ENCODE results near the gene FGF4. TPM values are rescaled to one million over a fixed set of nuclear protein-coding genes. Genes with fewer than 3 reads are reported as not detected.

Gene FGF4
- total RNA-seq, 4 donors from 2014 or later: not detected

DNA sequence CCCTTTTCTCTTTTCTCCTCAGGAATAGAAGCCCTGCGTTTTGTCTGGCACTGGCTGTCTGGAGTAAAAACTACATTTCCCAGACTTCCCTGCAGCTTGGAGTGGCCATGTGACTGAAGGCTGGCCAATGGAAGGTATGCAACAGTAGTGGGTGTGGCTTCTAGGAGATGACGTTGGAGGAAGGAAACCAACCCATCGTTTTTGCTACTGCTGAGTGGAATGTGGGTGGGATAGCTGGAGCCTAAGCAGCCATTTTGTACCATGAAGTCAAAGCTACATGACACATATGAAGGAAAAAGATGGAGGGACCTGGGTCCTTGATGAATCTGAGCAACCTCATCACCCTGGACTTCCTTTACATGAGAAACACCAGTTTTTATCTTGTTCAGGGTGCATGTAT lies 24.4 kb upstream of the FGF4 start:
- intact Hi-C loops (cut with DNase I; ENCODE audit: low total_unique reads): no loop called here
- no peak overlapping the region for H3K4me3 ChIP-seq (ENCODE audit: low read depth, poor library complexity, severe bottlenecking)
- WGBS, 2 donors: 24% methylated on average over 3 of the region's 3 CpGs
- DNase-seq (ENCODE audit: low spot score in 2 of 2): no peak
- no peak for TF ChIP-seq POLR2A (IDR thresholded peaks at IDR 0.05)
- TF ChIP-seq, protein P1, sequence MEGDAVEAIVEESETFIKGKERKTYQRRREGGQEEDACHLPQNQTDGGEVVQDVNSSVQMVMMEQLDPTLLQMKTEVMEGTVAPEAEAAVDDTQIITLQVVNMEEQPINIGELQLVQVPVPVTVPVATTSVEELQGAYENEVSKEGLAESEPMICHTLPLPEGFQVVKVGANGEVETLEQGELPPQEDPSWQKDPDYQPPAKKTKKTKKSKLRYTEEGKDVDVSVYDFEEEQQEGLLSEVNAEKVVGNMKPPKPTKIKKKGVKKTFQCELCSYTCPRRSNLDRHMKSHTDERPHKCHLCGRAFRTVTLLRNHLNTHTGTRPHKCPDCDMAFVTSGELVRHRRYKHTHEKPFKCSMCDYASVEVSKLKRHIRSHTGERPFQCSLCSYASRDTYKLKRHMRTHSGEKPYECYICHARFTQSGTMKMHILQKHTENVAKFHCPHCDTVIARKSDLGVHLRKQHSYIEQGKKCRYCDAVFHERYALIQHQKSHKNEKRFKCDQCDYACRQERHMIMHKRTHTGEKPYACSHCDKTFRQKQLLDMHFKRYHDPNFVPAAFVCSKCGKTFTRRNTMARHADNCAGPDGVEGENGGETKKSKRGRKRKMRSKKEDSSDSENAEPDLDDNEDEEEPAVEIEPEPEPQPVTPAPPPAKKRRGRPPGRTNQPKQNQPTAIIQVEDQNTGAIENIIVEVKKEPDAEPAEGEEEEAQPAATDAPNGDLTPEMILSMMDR (IDR thresholded peaks at IDR 0.05): no peak

DNA sequence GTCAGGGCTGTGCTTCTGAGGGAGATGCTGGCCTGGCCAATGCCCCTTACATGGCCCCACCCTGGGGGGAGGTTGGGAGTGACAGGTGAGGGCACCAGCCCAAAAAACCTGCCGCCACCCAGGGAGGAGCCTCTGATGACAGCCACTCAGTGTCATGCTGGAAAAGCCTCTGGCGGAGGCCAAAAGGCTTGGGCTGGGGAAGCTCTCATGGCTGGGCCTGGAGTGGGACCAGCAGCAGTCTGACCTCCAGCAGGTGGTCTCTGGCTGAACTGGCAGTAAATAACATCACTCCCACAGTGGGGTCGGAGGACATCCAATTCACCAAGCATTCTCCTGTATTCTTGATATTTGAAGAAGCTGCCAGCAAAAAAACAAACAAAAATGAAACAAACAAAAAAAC lies 24.0 kb upstream of the FGF4 start:
- H3K4me3 ChIP-seq (ENCODE audit: low read depth, poor library complexity, severe bottlenecking): no peak overlapping the region
- intact Hi-C loops (cut with DNase I; ENCODE audit: low total_unique reads): no loop called here
- TF ChIP-seq POLR2A (IDR thresholded peaks at IDR 0.05): no peak
- TF ChIP-seq, protein P1 (IDR thresholded peaks at IDR 0.05): no peak
- DNase-seq (ENCODE audit: low spot score in 2 of 2): no peak
- 85% methylated on average over 3 of the region's 3 CpGs for WGBS, 2 donors

DNA sequence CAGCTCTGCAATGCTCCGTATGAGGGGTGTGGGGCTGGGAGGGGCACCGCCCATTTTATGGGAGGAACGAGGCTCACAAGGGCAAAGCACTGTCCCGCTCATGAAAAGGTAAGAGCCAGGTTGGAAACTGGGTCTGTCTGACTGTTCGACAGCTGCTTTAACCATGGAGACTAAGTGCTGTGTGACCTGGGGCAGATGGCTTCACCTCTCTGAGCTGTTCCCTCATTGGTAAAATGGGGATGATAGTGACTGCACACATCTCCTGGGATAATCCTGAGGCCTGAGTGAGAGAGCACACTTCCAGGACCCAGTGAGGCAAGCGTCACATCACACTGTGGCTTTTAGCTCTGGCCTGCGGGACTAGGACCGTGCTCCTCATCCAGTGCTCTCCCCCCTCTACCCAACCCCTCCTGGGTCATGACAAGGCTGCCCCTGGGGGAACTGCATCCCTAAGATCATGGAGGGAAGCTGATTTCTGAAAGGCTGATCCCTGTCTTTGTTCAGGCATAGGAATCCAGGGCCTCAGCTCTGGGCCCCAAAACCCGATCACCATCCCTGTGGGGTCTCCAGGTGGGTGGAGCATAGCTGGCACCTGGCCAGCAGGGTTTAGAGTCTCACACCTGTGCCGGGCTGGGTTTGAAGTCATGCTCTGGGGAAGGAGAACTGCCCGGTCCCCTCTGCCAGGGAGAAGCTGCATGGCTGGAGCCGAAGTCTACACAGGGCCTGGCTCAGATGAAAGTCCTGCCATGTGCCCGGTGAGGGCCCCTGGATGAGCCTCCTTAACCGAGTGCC lies 22.8 kb upstream of the FGF4 start:
- TF ChIP-seq, protein P1 (IDR thresholded peaks at IDR 0.05): no peak
- no peak for TF ChIP-seq POLR2A (IDR thresholded peaks at IDR 0.05)
- intact Hi-C loops (cut with DNase I; ENCODE audit: low total_unique reads): no loop called here
- no peak for DNase-seq (ENCODE audit: low spot score in 2 of 2)
- no peak overlapping the region for H3K4me3 ChIP-seq (ENCODE audit: low read depth, poor library complexity, severe bottlenecking)
- WGBS, 2 donors: 64 to 70% methylated on average over 14 of the region's 14 CpGs

DNA sequence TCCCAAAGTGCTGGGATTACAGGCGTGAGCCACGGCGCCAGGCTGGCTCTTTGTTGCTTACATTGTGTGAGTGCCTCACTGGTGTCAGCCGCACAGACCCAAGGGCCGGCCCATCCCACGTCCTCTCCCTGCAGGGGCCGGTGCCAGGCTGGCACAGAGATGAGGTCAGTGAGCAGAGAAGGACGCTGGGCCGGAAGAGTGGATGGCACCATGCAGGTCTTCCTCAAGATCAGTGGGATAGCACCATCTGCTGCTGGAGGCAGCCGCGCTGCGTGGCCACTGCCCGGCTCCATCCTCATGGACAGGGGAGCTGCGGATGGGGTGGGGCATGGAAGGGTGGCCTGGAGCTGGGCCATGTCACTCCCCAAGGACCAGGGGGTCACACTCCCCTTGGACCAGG lies 22.0 kb upstream of the FGF4 start:
- 73 to 83% methylated on average over 11 to 14 of the region's 14 CpGs for WGBS, 2 donors
- intact Hi-C loops (cut with DNase I; ENCODE audit: low total_unique reads): no loop called here
- DNase-seq (ENCODE audit: low spot score in 2 of 2): no peak
- TF ChIP-seq POLR2A (IDR thresholded peaks at IDR 0.05): no peak
- TF ChIP-seq, protein P1 (IDR thresholded peaks at IDR 0.05): no peak
- no peak overlapping the region for H3K4me3 ChIP-seq (ENCODE audit: low read depth, poor library complexity, severe bottlenecking)

DNA sequence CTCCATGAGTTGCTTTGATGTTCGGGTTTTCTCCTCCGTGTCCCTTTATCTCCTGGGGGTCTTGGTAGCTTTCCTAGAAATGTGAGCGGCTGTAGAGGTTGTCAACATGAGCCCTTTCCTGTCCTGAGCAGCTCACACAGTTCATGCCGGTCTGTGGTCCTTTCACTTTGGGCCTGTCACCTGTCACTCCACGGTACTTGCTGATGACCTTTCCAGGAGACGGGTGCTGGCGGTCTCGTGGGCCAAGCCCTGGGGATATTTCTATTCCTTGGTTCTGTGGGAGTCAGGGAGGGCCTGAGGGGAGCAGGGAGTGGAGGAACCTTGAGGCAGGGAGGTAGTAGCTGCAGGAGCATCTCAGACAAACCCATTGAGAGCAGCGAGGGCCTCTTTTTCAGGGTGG lies 20.9 kb upstream of the FGF4 start:
- H3K4me3 ChIP-seq (ENCODE audit: low read depth, poor library complexity, severe bottlenecking): no peak overlapping the region
- TF ChIP-seq, protein P1 (IDR thresholded peaks at IDR 0.05): no peak
- no peak for TF ChIP-seq POLR2A (IDR thresholded peaks at IDR 0.05)
- DNase-seq (ENCODE audit: low spot score in 2 of 2): no peak
- intact Hi-C loops (cut with DNase I; ENCODE audit: low total_unique reads): no loop called here
- WGBS, 2 donors: 76 to 84% methylated on average over 9 of the region's 9 CpGs
